Measurements from ENCODE around the gene PTPRN2.

- TF ChIP-seq CEBPB (IDR thresholded peaks at IDR 0.05; ENCODE audit: low read depth, low read length) = no peak
- no peak for TF ChIP-seq CHD7 (IDR thresholded peaks at IDR 0.05; ENCODE audit: insufficient replicate concordance, low read length)
Measured at GRCh38 chr7:157523371-157523765, 1064.3 kb downstream of the PTPRN2 start.

Data from H1 (cell line).